ENCODE results near the gene APBA2.

The APBA2 gene

GRCh38 chr15:28942046-28942445 lies 56.3 kb downstream of the APBA2 start:
- DNase-seq = peak; percentile 25

- no peak for DNase-seq
Measured at GRCh38 chr15:28942571-28942970, 56.8 kb downstream of the APBA2 start.

- DNase-seq = no peak
Measured at GRCh38 chr15:28943146-28943545, 57.4 kb downstream of the APBA2 start.

- no peak for DNase-seq
Measured at GRCh38 chr15:28943611-28944230, 57.9 kb downstream of the APBA2 start.

GRCh38 chr15:28944286-28944685 lies 58.5 kb downstream of the APBA2 start:
- DNase-seq = no peak

GRCh38 chr15:28944696-28945300 lies 59.0 kb downstream of the APBA2 start:
- DNase-seq = no peak

- no peak for DNase-seq
Measured at GRCh38 chr15:28945626-28946230, 60.0 kb downstream of the APBA2 start.

GRCh38 chr15:28946803-28947202 lies 61.0 kb downstream of the APBA2 start:
- DNase-seq = no peak

- no peak for DNase-seq
Measured at GRCh38 chr15:28947221-28947674, 61.5 kb downstream of the APBA2 start.

- no peak for DNase-seq
Measured at GRCh38 chr15:28948036-28948435, 62.3 kb downstream of the APBA2 start.

GRCh38 chr15:28950916-28951315 lies 65.1 kb downstream of the APBA2 start:
- DNase-seq = no peak

GRCh38 chr15:28952666-28953491 lies 67.1 kb downstream of the APBA2 start:
- DNase-seq = no peak

GRCh38 chr15:28953573-28954195 lies 67.9 kb downstream of the APBA2 start:
- no peak for DNase-seq

- no peak for DNase-seq
Measured at GRCh38 chr15:28954466-28955159, 68.8 kb downstream of the APBA2 start.

GRCh38 chr15:28955160-28955992 lies 69.6 kb downstream of the APBA2 start:
- DNase-seq = peak; percentile 19

- no peak for DNase-seq
Measured at GRCh38 chr15:28955993-28956421, 70.2 kb downstream of the APBA2 start.

- no peak for DNase-seq
Measured at GRCh38 chr15:28956491-28956890, 70.7 kb downstream of the APBA2 start.

- no peak for DNase-seq
Measured at GRCh38 chr15:28957606-28958498, 72.1 kb downstream of the APBA2 start.

- no peak for DNase-seq
Measured at GRCh38 chr15:28959326-28959725, 73.6 kb downstream of the APBA2 start.

- no peak for DNase-seq
Measured at GRCh38 chr15:28960979-28961378, 75.2 kb downstream of the APBA2 start.

Measured in CD4-positive, alpha-beta T cell treated with Interleukin-21 for 1 hour (primary cell).